Urothelium cell line (cell line): ENCODE data around the gene ZNF19.
"Not testable (repeated sequence)": the region's sequence is repeated elsewhere in the genome, so short reads cannot be mapped to it uniquely, and the experiment has no call there.

Source experiments
- DNase-seq: peaks from one replicate; pipeline ENCODE4 v3.0.0; 2011; ENCODE audit warnings: low spot score, mixed read lengths
- FAIRE-seq: peaks from 2 replicates; lab custom pipeline; 2011; peaks lifted over from hg19 to GRCh38; lab: Jason Lieb, UNC

Gene ZNF19

DNA sequence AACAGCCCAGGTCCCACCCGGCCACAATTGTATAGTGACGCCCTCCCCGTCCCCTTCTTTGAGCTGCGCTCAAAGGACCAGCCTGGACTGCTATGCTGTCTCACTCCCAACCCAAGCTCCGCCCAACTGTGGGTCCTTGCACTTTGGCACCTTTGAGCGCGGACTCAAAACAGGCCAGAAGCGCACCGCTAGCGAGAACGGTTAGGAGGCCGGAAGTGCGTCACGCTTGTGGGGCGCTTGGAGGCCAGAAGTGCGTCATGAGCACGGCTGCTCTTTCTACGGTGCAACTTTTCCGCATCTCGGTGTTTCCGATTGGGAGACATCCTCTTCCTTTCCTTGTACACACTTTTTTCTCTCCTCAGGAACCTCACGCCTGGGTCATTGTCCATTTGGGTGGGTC, at the start of gene ZNF19:
Gene ZNF19 (minus strand): TSS at position 203 of the 400 bp plus-strand sequence. CDS start 7,210 bp downstream, outside the sequence.
- DNase-seq (no peak), FAIRE-seq (no peak)

DNA sequence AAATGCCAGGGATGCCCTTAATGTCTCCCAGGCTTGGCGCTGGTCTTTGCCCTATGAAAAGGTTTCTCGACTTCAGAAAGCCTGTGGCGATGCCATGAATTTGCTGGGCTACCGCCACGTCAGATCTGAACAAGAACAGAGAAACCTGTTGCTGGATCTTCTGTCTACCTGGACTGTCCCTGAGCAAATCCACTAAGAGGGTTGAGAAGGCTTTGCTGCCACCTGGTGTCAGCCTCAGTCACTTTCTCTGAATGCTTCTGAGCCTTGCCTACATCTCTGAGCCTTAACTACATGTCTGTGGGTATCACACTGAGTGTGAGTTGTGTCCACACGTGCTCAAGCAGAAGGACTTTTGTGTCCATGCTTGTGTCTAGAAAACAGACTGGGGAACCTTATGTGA, 48.5 kb upstream of the ZNF19 start:
- DNase-seq = peak; percentile 63
- FAIRE-seq = no peak

DNA sequence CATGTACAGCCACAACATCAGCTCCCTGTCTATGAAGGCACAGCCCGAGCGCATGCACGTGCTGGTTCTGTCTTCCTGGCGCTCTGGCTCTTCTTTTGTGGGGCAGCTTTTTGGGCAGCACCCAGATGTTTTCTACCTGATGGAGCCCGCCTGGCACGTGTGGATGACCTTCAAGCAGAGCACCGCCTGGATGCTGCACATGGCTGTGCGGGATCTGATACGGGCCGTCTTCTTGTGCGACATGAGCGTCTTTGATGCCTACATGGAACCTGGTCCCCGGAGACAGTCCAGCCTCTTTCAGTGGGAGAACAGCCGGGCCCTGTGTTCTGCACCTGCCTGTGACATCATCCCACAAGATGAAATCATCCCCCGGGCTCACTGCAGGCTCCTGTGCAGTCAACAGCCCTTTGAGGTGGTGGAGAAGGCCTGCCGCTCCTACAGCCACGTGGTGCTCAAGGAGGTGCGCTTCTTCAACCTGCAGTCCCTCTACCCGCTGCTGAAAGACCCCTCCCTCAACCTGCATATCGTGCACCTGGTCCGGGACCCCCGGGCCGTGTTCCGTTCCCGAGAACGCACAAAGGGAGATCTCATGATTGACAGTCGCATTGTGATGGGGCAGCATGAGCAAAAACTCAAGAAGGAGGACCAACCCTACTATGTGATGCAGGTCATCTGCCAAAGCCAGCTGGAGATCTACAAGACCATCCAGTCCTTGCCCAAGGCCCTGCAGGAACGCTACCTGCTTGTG, 47.8 kb upstream of the ZNF19 start:
- FAIRE-seq (no peak), DNase-seq (no peak)

DNA sequence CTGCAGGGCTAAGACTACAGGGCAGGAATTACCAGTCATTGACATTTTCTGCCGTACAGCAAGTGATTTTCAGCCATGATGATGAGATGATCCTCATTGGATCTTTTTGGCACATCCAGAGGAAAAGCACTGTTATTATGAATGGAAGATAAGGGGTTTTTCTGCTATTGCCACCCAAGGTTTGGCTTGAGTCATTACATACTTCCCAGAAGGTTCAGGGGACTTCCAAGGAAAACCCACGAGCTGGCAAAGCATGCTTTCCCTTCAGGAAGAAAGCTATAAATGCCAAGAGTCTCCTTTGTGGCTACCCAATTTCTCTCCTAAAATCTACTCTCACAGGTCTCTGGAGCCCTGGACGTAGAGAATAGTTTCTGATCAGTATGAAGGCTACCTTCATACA, 43.2 kb upstream of the ZNF19 start:
- no peak for DNase-seq
- FAIRE-seq = no peak

DNA sequence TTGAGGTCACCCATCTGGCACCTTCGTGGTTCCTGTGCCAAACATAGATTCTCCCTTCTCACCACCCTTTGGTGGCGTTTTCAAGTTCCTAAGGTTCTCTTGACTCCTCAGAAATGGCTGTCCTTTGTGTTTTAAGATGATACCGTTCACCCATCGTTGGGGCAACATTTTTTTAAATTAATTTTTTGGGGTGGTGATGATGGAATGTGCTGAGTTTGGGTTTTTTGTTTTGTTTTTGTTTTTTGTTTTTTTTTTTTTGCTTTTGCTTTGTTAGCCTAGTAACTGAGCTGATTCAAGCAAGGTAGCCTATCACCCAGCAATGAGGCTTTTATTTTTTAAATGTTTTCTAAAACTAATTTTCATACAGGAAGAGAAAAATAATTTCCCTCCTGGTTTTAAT, 39.7 kb upstream of the ZNF19 start:
- DNase-seq (no peak), FAIRE-seq (no peak)

DNA sequence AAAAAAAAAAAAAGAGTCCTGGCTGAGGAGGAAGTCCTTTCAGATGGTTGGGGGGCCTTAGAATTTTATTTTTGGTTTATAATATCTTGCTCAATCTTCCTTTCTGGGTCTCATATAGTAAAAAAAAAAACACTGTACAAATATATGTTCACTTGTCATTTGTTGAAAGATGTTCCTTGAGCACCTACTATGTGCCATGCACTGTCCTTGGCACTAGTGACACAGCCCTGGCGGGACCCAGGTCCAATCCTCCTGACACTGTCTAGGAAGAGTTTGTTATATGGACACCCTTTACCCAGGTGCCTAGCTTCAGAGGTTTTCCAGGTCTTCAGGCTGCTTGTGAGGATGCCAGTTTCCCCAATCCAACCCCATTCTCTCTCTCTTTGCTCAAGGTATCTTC, 39.1 kb upstream of the ZNF19 start:
- FAIRE-seq (no peak), DNase-seq (no peak)

DNA sequence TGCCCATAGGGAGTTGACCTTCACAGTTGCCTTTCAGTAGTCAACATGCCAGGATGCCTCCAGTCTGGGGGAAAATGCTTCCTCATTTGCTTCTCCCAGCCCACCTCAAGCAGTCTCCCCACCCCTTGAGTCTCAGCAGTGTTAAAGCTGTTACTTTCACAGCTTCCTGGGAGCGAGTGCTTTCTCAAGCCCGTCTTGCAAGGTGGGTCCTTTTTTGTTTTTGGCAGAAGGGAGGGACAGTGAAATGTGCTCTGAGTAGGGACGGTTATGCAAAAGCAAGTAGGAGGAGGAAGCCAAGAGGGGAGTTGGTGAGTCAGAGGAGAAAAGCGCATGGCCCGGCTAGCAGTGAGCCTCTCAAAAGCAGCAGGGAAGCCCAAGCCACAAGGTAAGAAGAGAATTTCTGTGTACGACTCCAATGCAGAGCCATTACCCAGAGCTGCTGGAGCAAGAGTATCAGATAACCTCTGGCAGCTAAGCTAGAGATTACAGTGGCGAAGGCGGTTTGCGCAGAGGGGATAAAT, 37.0 kb upstream of the ZNF19 start, which contains the start of gene CHST4:
Gene CHST4 (plus strand): TSS at position 316 of the 521 bp plus-strand sequence. CDS start 10,252 bp downstream, outside the sequence.
- FAIRE-seq = no peak
- peak; percentile 85 for DNase-seq

DNA sequence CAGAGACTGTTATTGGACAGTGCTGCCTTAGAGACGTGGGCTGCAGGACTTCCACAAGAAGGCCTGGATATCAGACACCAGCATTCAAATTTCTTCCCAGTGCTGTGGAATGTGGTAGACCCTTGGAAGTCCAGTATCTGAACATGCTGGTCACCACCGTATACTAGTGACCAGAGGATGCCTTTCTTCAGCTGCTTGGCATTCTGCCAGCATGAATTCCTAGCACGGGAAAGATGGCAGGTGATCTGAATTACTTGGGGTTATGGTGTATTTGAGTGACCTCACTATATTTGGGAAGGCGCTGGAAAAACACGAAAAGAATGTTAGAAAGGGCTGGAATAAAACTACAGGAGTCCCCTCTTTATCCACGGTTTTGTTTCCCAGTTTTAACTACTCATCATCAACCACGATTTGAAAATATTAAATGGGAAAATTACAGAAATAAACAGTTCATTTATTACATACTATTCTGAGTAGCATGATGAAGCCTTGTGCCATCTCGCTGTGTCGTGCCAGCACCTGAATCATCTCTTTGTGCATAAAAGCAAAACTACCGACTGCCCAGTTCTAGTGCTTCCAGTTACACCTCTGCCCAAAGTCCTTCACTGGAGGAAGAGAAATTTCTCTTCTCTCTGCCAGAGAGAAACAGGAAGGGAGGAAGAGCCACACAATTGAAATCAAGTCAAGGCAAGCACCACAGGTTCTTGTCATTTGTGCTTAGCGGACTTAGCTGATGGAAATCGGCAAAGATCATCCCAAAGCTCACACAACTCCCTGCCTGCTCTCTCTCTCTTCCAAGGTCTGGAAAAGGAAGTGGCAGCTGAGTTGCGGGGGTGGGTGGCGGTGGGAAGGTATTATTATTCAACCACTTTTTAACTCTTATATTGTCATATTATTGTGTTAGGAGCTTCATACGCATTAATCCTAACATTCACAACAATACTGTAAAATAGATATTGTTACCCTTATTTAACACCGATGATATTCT, 35.7 kb upstream of the ZNF19 start:
- DNase-seq = no peak
- FAIRE-seq = no peak

DNA sequence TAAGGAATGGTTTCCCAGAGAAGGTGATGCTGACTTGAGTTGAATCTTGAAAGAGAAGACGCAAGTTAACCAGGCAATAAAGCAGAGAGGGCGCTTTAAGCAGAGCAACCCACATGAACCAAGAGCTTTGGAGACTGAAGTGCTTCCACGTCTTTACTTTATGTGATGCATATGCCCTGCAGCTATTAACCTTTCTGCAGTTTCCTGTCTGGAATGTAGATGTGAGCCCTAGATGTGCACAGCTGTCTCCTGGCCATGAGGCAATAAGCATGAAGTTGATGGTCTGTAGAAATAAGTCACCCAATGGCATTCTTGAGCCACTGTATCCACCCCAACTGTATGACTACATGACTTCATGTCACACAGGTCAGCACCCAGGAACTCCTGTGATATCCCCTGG, 31.4 kb upstream of the ZNF19 start:
- DNase-seq = no peak
- no peak for FAIRE-seq

DNA sequence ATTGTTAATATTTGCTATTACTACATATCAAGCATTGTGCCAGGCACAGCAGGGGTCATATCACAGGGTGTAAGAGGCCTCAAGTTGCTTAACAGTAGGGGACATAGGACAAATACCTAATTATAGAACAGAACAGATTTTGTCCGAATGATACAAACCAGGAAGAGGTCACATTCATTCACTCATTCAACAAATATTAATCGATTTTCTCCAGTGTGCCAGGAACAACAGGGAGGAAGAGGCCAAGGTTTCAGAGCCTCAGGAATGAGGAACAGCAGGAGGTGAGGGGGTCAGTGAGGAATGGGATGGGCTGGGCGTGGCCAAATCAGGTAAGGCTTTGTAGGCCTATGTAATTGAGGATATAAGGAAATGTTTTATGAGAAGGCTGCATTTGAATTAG, 25.9 kb upstream of the ZNF19 start:
- FAIRE-seq (no peak), DNase-seq (no peak)

DNA sequence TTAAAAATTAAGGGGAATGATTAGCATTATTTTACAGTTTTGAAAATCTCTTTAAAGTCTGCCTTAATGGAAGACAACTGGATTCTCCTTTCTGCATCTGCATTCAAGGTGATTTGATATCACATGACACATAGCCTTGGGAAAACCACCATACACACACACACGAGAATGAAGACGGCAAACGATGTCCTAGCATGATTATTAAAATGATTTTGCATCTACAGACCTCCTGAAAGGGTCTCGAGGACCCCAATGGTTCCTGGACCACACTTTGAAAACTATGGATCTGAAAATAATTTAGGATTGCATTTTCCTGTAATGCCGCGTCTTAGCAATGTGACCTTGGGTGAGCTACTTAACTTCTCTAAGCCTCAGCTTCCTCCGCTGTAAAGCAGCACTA, 25.4 kb upstream of the ZNF19 start:
- FAIRE-seq (no peak), DNase-seq (peak; percentile 25)

DNA sequence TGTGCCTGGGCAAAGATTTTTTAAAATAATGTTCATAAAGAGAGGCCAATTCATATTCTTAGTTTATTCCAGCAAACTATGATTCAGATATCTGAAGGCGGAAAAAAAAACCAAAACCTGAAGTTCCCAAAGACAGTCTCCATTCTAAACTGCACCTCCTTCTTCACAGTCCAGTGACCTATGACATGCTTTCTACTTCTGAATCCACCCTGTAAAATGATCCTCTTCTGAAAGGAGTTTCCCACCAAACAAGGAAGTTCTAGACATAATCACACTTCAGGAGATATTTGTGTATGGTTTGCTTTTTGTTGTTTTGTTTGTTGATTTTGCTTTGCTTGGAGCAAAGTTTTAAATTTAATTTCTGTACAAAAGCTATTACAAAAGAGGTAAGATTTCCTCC, 24.2 kb upstream of the ZNF19 start:
- FAIRE-seq (no peak), DNase-seq (no peak)

DNA sequence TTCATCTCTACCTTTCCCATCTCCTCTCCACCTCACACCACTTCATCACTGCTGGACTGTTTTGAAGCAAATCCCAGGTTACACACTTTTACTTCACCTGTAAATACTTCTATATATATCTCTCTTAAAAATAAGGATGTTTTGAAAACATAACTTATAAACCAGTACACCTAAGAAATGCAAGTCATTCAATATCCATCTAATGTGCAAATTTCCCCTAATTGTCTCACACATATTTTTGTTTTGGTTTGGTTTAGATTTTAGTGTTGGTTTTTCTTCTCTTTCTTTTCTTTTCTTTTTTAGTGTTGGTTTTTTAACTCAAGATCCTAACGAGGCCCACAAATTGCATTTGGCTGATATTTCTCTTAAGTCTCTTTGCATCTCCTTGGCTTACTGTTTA, 17.9 kb upstream of the ZNF19 start:
- DNase-seq (no peak), FAIRE-seq (no peak)

DNA sequence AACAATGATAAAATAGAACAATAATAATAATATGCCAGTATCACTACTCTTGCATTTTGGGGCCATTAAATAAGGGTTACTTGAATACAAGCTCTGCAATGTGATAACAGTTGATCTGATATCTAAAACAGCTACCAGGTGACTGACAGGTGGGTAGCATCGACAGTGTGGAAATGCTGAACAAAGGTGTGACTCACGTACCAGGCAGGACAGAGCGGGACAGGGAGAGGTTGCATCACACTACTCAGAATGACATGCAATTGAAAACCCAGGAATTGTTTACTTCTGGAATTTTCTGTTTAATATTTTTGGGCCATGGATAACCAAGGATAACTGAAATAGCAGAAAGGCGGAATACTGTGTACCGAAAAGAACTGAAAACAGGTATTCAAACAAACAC, 15.8 kb upstream of the ZNF19 start:
- DNase-seq (no peak), FAIRE-seq (no peak)

DNA sequence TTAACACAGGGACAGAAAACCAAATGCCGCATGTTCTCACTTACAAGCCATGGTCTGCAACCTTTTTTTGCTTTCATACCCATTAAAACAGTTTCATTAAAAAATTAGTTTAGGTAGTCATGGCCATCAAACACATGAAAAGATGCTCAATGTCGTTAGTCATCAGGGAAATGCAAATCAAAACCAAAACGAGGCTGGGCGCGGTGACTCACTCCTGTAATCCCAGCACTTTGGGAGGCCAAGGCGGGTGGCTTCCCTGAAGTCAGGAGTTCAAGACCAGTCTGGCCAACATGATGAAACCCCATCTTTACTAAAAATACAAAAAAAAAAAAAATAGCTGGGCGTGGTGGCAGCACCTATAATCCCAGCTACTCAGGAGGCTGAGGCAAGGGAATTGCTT, 14.9 kb upstream of the ZNF19 start:
- not testable (repeated sequence) for DNase-seq, FAIRE-seq

DNA sequence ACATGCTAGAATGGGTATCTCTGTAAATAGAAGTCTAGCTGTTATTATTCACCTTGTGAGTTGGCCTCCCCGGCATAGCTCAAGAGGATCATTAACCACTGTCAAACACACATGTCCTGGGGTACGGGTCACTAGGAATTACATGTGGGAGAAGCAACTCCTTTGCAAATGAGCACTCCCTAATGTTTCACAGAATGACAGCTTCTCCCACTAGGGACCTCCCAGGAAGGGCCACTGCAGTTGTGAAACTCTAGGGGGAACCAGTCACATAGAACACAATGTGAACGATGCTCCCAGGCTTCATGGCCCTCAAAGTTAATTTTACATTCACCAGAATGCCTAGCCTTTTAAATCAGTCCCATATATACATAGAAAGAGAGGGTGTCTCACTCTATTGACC, 12.4 kb upstream of the ZNF19 start:
- DNase-seq = no peak
- no peak for FAIRE-seq

DNA sequence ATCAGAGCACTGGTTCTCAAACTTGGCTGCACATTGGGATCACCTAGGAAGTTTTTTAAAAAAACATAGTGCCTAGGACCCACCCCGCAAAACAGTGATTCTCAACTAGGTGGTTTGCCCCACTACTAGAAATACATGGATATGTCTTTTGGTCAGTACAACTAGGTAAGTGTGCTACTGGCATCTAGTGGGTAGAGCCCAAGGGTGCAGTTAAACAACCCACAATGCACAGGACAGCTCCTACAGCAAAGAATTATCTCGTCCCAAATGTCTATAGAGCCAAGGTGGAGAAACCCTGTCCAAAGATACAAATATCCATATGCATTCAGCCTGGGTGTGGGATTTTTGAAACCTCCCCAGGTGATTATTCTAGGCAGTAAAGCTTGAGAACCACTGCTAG, 11.8 kb upstream of the ZNF19 start:
- no peak for FAIRE-seq

DNA sequence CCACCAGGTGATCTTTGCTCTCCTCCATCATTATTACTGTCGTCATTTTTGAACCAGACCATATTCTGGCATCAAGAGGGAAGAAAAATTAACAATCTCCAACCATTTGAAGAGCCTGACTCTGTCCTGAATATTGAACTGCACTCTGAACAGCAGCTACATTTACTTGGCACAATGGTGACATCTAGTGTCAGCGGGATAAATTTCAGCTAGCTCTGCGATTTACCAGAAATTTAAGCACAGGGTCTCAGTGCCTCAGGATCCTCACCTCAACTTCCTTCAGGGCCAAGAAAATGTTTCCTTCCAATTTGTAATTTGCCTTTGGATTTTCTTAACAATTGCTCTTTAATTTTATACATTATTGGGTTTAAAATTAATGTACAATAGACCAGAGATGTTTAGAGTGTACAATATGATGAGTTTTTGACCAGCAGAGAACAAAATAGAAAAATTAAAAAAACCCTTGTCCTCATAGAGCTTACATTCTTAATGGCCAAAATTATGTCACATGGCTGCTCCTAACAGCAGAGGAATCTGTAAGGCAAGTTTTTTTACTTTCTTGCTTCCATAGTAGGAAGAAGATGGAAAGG, 10.7 kb upstream of the ZNF19 start:
- DNase-seq (peak; percentile 70), FAIRE-seq (no peak)

More for the DNA sequence above, 11.8 kb upstream of the ZNF19 start:
- DNase-seq = no peak

DNA sequence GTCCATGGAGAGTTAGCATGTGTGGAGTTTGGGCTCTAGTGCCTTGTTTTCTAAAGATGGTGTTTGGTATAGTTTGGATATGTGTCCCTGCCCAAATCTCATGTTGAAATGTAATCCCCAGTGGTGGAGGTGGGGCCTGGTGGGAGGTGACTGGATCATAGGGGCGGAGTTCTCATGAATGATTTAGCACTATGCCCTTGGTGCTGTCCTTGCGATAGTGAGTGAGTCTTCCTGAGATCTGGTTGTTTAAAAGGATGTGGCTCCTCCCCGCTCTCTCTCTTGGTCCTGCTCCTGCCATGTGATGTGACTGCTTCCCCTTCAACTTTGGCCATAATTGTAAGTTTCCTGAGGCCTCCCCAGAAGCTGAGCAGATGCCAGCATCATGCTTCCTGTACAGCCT, 8.9 kb upstream of the ZNF19 start:
- FAIRE-seq (no peak), DNase-seq (no peak)

DNA sequence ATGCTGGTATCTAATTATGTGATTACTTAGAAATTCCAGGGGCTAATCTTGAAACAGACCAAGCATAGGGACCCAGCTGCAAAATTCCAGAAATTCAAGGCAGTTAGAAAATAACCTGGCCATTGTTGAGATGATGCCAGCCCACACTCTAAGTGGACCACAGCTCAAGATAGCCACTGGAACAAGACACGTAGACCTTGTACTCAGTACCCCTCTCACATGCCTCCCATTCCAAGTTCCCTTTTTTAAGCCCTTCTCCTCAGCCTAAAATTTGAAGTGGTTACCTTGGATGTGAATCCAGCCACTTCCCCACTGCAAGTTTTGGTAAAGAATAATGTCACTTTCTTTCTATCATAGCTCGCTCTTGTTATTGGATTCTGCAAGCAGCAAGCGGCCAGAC, 4.1 kb upstream of the ZNF19 start:
- FAIRE-seq (no peak), DNase-seq (no peak)

DNA sequence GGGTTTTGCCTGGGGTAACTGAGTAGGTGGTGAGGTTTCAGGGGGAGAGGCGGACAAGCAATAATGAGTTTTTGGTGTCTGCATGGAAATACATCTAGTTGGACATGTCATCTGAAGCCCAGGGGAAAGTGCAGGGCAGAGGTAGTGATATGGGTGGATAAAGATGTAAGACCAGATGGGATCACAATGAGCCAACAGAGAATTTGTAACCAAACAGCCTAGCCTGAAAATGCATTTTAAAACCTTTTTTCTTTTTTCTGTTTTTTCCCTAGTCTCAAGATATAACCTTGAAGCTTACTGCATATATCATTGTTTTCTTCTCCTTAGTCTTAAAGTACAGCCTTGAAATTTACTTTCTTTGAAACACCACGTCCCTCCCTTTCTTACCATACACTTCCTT, 3.7 kb upstream of the ZNF19 start:
- FAIRE-seq (no peak), DNase-seq (no peak)
